ENCODE measurements around the gene ERN1.
"Not testable (repeated sequence)": the region's sequence is repeated elsewhere in the genome, so short reads cannot be mapped to it uniquely, and the experiment has no call there.

Gene ERN1

GRCh38 chr17:64134216-64134970 is 4.4 kb upstream of the ERN1 start:
- DNase-seq = no peak

- DNase-seq = peak; percentile 39
Measured at GRCh38 chr17:64133546-64134215, 3.7 kb upstream of the ERN1 start.

GRCh38 chr17:64131606-64132270 is 1.8 kb upstream of the ERN1 start:
- DNase-seq = no peak

DNA sequence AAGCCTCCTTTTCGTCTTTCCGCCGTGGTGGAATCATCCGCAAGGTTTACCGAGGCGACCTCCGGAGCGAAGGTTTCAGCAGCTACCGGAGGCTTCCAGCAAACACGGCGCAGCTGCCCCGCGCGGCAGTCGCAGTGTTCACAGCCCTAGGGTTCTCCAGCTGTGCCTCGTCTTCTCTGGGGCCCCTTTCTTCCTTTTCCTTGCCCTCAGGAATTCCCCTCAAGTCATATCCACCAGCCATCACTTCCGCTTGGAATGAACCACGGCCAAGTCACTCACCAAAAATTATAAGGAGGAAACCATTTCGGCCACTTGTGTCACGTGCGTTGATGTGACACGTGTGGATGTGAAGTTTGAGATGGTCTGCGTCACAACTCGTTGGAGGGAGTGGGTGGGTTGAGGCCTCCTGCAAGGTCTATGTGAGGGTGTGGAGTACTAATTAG is 636 bp upstream of the ERN1 start:
- DNase-seq = no peak

GRCh38 chr17:64129515-64129764 is 504 bp downstream of the ERN1 start:
- no peak for DNase-seq

GRCh38 chr17:64128787-64129514 is 993 bp downstream of the ERN1 start:
- no peak for DNase-seq

- no peak for DNase-seq
Measured at GRCh38 chr17:64126918-64127317, 3.0 kb downstream of the ERN1 start.

GRCh38 chr17:64125937-64126336 is 4.0 kb downstream of the ERN1 start:
- DNase-seq = no peak

DNA sequence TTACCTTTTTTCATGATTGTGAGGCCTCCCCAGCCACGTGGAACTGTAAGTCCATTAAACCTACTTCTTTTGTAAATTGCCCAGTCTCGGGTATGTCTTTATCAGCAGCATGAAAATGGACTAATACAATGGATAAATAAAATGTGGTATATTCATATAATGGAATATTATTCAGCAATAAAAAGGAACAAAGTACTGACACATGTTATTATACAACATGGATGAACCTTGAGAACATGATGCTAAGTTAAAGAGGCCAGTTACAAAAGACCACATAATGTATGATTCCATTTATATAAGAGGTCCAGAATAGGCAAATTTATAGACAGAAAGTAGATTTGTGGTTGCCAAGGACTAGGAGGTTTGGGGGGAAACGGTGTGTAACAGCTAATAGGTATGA is 5.3 kb downstream of the ERN1 start:
- DNase-seq = no peak

DNA sequence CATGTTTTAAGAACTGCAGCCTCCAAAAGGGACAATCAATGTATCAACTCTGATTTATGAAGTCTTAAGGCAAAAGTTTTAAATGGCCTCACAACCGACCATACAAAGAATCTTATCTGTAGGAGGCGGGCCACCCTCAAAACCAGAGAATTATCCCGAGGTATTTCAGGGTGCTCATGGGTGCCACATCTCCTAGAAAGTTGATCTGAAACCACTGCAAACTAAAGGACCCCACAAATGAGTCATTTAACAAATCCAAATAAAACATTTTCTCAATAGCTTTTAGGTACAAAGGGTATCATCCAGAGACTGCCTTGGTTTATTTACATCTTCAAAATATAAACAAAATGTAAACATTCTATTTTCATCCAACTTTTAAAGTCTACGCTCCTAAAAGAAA is 6.8 kb downstream of the ERN1 start:
- no peak for DNase-seq

GRCh38 chr17:64120972-64121786 is 8.8 kb downstream of the ERN1 start:
- not testable (repeated sequence) for DNase-seq

DNA sequence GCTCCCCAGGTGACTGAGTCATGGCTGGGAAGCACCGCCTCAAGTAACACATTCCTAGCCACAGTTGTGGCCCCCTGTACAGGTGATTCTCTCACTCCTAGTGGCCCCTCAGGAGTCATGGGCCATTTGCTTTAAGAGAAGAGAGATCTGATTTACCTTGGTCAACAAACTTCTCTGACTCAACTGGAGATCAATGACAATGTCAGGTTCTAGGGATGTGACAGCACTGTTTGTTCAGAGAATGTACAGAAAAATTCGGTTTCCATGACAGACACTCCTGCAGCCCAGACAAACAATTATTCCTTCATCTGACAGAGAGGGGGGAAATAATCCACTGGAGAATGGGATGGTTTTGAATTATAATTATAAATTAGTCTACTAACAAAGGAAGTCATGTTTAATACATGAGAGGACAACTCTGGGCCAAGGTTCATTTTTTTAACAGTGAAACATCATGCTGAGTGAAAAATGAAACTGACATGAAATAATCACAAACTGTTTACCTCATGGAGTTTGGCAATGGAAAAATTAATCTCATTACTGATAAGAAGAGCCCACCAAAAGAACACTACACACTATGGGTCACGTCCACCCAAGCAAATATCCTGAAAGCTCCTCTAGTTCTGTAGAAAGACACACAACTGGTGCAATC is 9.7 kb downstream of the ERN1 start:
- no peak for DNase-seq

DNA sequence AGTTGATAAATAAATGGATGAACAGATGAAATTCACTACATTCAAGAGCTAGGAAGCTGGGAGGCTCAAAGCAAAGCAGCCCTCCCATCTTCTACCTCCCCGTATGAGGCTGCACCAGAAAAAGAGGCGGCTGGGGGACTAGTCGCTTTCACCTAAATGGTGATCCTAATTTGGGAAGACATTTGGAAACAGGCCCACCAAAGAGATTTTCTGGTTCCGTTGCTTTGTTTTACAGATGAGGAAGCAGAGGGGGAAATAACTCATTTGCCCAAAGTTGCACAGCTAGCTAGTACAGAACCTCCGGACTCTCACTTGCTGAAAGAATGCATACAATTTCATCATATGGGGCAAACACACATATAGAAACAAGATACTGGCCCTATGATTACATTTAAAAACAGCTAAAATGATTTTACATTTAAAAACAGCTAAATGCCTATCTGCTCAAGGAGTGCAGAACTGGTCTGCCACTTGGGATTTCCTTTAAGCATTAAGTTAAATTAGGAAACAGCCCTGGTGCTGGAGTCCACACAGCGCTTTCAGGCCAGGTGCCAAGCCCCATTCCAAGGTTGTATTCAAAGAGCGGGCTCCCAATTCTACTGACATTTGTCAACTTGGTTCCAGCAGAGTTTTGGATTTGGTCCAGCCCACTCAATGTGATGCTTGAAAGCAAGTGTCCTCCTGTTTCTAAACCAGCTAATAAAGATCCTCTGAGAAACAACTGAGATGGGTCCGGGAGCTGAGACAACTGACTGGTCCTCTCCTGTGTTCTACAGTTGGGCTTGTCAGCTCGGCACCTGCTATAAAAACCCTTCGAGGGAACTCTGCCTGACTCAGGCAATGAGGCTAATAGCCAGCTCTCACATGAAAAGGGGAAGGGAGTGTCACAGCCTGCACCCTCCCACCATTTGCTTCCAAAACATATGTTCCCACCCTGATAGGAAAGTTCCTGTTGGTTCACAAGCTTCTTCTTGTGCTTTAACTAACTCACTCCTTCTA is 11.7 kb downstream of the ERN1 start:
- no peak for DNase-seq

- DNase-seq = no peak
Measured at GRCh38 chr17:64115822-64116534, 14.0 kb downstream of the ERN1 start.

DNA sequence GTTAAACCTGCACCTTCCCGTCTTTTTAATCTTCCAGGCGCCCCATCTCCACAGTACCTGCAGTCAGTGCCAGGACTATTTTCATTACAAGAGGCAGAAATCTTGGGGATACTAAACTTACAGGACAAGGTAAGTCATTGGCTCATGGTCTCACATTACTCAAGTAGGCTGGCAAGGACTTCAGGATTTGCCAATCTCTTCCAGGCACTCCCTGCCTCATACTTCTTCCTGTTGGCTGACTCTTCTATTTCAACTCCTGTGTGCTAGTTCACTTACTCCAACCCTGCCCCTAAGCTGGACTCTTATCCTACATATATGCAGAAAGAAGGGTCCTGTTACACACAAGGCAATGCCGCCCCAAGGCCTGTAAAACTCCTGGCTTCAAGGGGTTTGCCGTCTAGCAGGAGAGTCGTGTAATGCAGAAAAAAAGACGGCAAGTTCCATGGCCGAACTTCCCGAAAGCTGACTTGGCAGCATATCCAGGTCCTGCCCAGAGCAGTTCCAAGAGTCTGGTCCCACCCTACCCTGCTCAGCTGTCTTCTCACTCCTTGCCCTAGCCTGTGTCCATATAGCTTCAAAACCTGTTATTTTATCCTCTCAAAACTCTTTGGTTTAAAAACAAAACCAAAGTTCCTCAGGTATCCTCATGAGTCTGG is 14.8 kb downstream of the ERN1 start:
- no peak for DNase-seq

- no peak for DNase-seq
Measured at GRCh38 chr17:64113006-64113405, 16.9 kb downstream of the ERN1 start.

DNA sequence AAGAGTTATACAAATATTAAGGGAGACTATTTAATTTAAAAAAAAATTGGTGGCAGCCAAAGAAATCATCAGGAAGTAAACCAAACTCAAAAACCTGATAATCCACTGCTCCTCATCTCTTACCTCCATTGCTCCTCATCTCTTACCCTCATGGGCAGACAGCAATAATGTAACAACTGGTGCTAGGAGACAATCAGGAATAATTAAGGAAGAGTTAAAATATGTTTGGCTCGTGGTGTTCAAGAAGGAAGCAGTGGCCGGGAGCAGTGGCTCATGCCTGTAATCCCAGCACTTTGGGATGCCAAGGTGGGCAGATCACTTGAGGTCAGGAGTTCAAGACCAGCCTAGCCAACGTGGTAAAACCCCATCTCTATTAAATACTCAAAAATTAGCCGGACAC is 18.1 kb downstream of the ERN1 start:
- no peak for DNase-seq

GRCh38 chr17:64110379-64111152 is 19.4 kb downstream of the ERN1 start:
- no peak for DNase-seq

- DNase-seq = no peak
Measured at GRCh38 chr17:64109400-64109799, 20.5 kb downstream of the ERN1 start.

All from 8988T (cell line).